ENCODE results near the gene SSC5D. TPM values are rescaled to one million over a fixed set of nuclear protein-coding genes. Genes with fewer than 3 reads are reported as not detected.

SSC5D gene
- total RNA-seq, 4 donors from 2014 or later: 2.1 to 16.7 (median 9.1) TPM

- no peak for TF ChIP-seq CTCF (IDR thresholded peaks at IDR 0.05; ENCODE audit: low read depth)
Observed at GRCh38 chr19:55486043-55486970, 1.9 kb upstream of the SSC5D start.

- TF ChIP-seq CTCF (IDR thresholded peaks at IDR 0.05; ENCODE audit: low read depth): no peak
Observed at GRCh38 chr19:55486971-55487923, 989 bp upstream of the SSC5D start.

GRCh38 chr19:55488986-55489710 is 912 bp downstream of the SSC5D start:
- no peak for TF ChIP-seq CTCF (IDR thresholded peaks at IDR 0.05; ENCODE audit: low read depth)

- TF ChIP-seq CTCF (IDR thresholded peaks at IDR 0.05; ENCODE audit: low read depth): no peak
Observed at GRCh38 chr19:55489711-55490477, 1.7 kb downstream of the SSC5D start.

GRCh38 chr19:55490478-55491432 is 2.5 kb downstream of the SSC5D start:
- no peak for TF ChIP-seq CTCF (IDR thresholded peaks at IDR 0.05; ENCODE audit: low read depth)
